Tibial nerve (tissue), 3 donors: Measurements from ENCODE around the gene SCN5A.

Experiments
- CTCF ChIP-seq, 5 experiments: fragments of 200-600 bp in 3 of 5; fragments of 450-650 bp in 2 of 5; sonication (generic) in 3 of 5; IDR thresholded peaks; one replicate each; pipeline ENCODE4 v1.5.1; 2016 to 2019; ENCODE audit warnings: antibody characterized with exemption in 5 of 5, mild to moderate bottlenecking in 3 of 5, moderate library complexity in 2 of 5
- POLR2A ChIP-seq, 2 donors: fragments of 450-650 bp; IDR thresholded peaks; one replicate each; pipeline ENCODE4 v1.6.1; 2017; ENCODE audit warnings: antibody characterized with exemption in 2 of 2, mild to moderate bottlenecking in 2 of 2, moderate library complexity in 2 of 2

- TF ChIP-seq POLR2A (IDR thresholded peaks at IDR 0.05) (no peak), CTCF (IDR thresholded peaks at IDR 0.05) (no peak)
Observed at GRCh38 chr3:38545983-38546382, 103.5 kb downstream of the SCN5A start.
